Measurements from ENCODE around the gene ZNF629. TPM values are rescaled to one million over a fixed set of nuclear protein-coding genes. Genes with fewer than 3 reads are reported as not detected.
"Not testable (repeated sequence)": the region's sequence is repeated elsewhere in the genome, so short reads cannot be mapped to it uniquely, and the experiment has no call there.

The ZNF629 gene
- 18.9 TPM for total RNA-seq

DNA sequence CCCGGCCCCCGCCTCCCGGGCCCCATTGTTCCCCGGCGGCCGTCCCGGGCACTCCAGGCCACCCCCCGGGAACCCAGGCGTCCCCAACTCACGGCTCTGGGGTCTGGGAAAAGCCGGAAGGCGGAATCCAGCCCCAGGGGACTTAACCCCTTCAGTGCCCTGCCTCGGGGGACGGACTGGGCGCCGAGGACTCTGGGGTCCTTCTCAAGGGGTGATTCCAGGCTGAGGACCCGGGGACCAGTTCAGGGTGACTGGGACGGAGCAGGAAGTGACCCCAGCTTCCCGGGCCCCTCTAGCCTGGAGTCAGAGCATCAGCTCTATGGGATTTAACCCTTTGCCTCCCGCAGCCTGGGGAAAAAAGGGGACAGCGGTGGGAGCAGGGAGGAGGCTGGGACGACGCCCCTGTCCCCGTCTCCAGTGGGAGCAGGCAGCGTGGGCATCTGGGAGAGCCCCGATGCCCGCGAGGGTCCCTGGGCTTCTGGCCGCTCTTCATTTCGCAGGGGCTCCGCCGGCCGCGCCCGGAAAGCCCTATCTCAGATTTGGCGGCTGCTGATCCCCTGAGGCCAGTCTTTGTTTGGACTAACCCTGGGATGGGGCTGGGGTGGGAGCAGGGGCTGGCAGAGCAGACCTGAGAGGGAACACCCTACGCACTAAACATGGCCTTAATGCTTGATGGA, at the start of gene ZNF629:
Gene ZNF629, minus strand, starts transcription at position 270 of the 677 bp plus-strand sequence. CDS start 2,723 bp downstream, outside the sequence.
- peak; percentile 56 for DNase-seq (ENCODE audit: low spot score)

DNA sequence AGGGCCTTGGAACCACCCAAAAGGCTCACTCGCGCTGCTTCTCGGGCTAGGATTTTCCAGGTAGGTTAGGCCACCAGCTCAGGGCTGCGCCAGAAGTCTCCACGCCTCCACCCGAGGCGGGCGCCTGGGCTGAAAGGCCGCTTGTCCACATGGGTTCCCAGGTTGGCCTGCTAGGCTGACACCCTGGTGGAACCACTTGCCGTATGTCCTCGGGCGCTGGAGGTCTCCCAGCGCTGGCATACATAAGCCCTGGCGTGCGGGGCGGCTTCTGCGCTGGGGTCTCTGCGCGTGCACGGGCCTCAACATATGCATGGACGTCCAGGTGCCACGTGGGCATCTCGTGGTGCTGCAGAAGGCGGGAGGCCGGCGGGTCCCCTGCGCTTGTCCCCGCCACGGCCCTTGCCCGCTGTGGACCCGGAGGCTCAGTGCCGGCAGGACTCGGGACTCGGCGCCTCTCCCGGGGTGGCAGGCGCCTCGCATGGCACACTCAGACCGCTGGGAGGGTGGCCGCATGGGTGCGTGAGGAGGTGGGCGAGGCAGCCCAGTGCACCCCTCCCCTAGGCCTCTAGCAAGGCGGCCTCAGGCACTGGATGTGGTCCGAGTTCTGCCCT, 47.2 kb upstream of the ZNF629 start:
- DNase-seq (ENCODE audit: low spot score), result no peak

DNA sequence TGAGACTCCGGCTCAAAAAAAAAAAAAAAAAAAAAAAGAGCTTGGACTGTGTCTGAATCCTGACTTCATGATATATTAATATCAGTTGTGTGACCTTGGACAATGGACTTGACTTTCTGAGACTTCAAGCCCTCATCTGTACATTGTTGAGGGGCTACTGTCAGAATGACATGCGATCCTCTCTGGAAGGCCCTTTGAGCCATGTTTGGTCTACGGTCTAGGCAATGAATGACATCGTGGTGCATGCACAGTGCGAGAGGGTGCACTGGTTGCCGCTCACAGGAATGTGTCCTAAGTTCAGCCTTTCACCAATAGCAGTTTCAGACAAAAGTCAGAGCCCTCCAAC, 43.0 kb upstream of the ZNF629 start:
- no peak for DNase-seq (ENCODE audit: low spot score)

DNA sequence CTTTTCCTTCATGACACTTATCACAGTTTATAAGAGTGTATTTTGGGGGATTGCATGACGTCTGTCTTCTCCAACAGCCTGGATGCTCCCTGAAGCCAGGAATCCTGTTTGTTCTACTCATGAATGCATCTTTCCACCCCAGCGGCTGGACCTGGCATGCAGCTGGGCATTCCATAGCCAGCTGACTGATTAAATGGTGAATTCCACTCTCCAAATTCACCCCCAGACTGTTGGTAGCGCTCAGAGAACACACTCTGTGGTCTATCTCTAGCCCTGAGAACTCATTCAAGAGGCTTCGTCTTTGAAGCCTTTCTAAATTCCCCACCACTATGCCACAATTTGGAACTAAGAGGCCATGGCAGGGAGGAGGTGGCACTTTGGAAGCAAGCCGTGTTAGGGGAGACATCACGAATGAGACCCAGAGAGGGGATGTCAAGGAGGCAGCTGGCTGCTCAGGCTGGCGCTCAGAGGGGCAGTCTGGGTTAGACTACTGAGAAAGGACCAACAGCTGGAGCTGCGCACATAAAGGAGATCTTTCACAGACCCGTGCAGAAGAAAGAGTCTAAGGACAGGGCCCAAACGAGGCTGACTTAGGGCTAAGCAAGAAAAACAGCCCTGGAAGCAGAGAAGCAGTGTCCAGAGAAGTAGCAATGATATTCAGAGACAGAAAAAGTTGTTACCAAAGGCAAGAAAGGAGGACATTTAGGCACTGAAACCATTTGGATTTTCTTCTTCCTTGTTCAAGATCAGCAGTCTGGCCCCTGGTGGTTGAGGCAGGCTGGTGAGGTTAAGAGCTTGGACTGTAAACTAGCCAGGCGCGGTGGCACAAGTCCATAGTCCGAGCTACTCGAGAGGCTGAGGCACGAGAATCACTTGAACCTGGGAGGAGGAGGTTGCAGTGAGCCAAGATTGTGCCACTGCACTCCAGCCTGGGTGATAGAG, 42.4 kb upstream of the ZNF629 start:
- peak; percentile 63 for DNase-seq (ENCODE audit: low spot score)

DNA sequence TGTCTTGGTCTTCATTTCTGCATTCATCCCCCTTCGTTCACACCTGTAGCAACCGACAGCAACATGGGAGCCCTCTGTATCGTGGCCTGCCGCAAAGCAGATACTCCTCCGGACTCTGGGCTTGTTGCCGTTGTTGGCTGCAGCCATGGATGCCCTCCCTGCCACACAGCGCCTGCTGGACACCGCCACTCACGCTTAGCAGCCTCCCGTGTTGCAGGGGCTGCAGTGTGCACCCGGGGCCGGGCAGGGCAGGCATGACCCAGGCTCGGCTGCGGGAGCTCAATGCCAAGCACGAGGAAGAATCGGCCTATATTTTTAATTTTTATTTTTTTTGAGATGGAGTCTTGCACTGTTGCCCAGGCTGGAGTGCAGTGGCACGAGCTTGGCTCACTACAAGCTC, 34.9 kb upstream of the ZNF629 start:
- DNase-seq (ENCODE audit: low spot score), result no peak

DNA sequence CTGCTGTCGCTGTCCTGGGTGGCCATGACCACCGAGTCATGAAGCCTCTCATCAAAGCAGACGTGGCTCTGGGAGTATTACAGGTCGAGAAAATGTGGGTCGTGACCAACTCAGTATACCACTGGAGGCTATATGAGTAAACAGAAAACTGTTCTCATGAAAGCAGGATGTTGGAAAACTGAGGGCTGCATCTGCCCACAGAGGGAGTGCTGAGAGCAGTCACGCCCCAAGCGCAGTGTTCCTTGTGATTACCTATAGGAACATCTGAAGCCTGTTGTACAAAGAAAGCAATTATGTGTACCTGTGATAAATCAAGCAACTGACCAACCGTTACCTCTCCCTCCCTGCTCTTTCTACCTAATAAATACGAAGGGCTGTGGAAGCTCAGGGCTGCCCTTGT, 34.4 kb upstream of the ZNF629 start:
- DNase-seq (ENCODE audit: low spot score), result not testable (repeated sequence)

DNA sequence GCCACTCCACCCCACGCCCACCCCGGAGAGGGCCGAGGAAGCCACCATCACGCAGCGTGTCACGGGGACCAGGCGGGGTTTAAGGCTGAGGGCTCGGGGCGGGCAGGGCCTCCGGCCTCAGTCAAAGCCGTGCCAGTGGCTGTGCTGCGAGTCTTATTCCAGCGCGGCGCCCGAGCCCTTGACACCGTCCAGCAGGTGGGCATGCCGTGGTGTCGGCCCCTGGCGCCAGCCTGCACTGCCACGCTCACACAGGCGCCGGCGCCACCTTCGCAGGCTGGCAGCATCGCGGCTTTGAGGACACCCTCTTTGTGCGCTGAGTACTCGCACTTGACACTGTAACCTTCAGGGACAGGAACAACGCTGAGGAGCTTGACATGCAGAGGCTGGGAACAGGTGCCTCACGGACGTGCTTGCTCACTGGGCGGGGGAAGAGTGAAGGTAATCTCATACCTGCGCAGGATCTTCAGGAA, 34.0 kb upstream of the ZNF629 start:
- no peak for DNase-seq (ENCODE audit: low spot score)

DNA sequence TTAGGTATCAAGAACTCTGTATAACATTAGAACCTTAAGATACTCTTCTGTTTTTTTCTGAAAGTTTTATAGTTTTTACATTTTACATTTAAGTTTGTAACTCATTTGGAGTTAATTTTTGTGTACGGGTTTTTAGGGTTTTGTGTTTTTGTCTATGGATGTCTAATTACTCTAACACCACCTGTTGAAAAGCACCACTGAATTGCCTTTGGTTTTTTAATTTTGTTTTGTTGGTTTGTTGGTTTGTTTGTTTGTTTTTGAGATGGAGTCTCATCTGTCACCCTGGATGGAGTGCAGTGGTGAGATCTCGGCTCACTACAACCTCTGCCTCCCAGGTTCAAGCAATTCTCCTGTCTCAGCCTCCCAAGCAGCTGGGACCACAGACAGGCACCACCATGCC, 29.8 kb upstream of the ZNF629 start:
- no peak for DNase-seq (ENCODE audit: low spot score)

DNA sequence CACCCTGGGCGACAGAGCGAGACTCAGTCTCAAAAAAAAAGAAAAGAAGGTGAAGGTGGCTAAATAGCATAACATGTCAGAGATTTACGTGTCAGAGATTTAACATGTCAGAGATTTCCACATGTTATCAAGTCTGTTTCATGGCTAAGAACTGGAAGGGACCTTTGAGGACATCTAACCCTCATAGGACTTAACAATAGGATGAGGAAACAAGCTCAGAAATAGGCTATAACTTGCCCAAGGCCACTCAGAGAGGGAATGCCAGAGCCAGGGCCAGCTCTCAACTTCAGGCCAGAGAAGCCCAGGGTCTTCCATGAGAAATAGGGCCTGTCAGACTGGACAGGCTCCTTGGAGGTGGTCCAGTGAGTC, 26.8 kb upstream of the ZNF629 start:
- no peak for DNase-seq (ENCODE audit: low spot score)

DNA sequence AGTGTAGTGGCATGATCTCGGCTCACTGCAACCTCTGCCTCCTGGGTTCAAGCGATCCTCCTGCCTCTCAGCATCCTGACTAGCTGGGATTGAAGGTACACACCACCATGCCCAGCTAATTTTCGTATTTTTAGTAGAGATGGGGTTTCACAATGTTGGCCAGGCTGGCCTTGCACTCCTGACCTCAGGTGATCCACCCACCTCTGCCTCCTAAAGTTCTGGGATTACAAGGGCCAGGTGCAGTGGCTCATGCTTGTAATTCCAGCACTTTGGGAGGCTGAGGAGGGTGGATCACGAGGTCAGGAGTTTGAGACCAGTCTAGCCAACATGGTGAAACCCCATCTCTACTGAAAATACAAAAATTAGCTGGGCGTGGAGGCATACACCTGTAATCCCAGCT, 22.7 kb upstream of the ZNF629 start:
- not testable (repeated sequence) for DNase-seq (ENCODE audit: low spot score)

DNA sequence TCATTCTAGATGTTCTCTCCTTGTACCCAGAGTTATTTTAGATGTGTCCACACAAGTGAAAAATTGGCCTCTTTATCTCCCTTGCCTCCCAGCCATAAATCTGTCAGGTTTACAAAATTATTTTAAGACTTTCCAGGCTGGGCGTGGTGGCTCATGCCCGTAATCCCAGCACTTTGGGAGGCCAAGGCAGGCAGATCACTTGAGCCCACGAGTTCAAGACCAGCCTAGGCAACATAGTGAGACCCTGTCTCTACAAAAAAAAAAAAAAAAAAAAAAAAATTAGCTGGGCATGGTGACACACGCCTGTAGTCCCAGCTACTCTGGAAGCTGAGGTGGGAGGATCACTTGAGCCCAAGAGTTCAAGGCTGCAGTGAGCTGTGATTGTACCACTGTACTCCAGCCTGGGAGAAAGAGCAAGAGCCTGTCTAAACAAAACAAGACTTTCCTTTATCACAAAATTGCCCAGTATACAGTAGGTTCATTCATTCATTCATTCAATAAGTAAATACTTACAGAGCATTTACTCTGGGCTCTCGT, 22.0 kb upstream of the ZNF629 start:
- not testable (repeated sequence) for DNase-seq (ENCODE audit: low spot score)

DNA sequence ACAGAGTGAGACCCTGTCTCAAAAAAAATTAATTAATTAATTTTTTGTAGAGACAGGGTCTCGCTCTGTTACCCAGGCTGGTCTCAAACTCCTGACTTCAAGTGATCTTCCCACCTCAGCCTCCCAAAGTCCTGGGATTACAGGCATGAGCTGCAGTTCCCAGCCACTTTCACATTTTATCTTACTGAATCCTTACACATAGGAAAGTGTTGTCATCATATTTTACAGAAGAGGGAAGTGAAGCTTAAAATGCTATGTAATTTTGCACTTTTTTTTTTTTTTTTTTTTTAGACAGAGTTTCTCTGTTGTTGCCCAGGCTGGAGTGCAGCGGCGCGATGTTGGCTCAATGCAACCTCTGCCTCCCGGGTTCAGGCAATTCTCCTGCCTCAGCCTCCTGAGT, 21.1 kb upstream of the ZNF629 start:
- no peak for DNase-seq (ENCODE audit: low spot score)

DNA sequence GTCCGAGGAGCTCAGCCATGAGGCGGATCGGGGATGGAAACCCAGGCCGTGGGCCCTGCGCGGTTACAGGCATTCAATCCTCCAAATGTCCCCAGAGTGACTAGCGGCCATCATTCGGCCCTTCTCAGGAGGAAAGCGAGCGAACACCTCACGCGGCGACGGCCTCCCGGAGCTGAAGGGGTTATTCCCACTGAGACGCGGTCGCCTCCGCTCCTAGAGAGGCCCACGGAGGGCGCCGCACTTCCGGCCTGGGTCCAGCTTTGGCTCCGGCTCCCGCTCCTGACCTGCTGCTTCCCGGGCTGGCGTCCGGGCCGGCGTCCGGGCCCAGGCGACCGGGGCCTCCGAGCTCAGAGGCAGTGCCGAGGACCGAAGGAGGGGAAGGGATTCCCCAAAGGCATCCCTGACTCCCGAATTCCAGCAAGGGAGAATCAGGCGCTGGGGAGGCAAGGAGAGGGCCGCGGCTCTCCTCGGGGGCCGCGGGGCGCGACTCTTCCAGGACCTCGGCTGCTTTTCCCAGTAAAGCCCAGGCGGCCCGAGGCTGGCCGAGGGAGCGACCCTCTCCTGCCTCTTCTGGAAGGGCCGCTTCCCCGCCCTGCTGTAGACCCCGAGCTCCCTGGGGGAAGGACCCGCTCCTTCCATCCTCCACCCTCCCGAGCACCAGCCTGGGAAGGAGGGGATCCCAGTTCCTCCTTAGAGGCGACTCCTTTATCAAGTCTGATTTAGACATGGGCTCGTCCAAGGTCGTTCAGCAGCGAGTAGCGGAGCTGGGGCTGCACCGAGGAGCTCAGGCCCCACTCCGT, 18.6 kb upstream of the ZNF629 start:
- DNase-seq (ENCODE audit: low spot score), result peak; percentile 85

DNA sequence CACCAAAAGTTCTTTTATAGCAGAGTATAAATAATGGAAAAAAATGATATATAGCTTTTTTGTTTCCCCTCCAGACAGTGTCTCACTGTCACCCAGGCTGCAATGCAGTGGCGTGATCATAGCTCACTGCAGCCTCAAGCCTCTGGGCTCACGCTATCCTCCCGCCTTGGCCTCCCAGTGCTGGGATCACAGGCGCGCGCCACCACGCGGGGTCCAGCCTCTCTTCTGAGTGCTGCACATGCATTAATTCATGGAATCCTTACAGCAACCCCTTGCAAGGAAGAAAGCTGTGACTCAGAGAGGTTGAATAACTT, 18.0 kb upstream of the ZNF629 start:
- no peak for DNase-seq (ENCODE audit: low spot score)

DNA sequence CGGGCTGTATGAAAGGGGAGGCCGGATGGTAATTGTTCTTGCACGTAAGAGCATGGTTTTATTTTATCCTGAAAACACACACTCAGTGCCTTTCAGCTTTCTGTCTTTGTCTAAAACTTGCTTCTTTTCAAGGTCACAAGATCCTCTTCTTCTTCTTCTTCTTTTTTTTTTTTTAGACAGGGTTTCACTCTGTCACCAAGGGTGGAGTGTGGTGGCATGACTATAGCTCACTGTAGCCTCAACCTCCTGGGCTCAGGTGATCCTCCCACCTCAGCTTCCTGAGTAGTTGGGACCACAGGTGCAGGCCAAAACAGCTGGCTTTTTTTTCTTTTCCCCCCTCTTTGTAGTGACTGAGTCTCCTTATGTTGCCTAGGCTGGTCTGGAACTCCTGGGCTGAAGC, 15.9 kb upstream of the ZNF629 start:
- DNase-seq (ENCODE audit: low spot score), result no peak

DNA sequence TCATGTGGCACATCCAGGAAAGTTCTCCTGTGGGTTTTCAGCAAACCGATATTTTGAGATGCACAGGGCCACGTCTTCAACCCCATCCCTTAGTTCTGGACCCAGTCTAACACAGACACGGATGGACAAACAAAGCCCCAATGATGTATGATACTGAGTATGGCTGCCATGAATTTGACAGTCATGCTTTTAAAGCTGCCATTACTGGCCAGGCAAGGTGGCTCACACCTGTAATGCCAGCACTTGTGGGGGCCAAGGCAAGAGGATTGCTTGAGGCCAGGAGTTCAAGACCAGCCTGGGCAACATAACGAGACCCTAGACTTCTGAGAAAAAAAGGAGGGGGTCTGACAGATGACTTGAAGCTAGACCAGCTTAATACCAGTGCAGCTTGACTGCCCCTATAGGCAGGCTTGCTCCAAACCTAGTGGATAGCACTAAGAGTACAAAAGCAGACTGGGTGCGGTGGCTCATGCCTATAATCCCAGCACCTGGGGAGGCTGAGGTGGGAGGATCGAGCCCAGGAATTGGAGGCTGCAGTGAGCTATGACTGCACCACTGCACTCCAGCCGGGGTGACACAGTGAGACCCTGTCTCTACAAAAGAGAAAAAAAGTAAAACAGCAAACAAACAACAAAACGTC, 10.8 kb upstream of the ZNF629 start:
- no peak for DNase-seq (ENCODE audit: low spot score)

DNA sequence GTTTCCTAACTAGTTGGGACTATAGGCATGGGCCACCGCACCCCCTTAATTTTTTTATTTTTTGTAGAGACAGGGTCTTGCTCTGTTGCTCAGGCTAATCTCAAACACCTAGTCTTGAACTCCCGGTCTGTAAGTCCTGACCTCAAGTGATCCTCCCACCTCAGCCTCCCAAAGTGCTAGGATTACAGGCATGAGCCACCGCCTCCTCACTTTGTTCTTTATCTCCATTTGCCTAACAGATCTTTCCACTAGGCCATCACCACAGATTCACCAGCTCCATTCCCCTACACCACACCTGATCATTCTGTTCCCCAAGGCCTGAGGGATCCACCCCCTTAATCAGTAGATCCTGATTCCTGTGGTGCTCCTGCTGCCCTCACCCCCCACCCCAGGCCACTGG, 7.6 kb upstream of the ZNF629 start:
- no peak for DNase-seq (ENCODE audit: low spot score)

DNA sequence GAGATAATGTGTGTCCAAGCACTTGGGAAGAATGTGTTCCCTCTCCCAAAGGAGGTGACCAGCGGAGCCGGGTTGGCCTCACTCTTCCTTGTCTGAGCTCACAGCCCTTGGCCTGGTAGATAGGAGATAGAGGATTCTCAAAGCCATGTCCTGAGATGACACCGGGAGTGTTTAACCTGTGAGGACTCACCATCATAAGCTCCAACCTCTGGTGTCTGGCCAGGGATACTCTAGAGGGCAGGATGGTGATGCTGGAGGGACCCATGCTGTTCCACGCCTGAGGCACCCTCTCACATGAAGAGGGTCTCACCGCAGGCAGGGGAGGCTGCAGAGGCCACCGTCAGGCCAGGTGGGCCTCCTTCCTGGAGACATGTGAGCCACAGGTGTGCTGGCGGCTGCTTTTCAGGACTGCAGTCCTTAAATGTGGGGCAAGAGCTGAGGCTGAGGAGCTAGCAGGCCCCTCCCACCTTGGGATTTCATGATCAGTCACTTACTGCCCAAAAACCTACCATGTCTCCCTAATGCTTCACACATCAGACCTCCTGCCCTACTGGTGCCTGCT, 6.6 kb upstream of the ZNF629 start:
- no peak for DNase-seq (ENCODE audit: low spot score)

DNA sequence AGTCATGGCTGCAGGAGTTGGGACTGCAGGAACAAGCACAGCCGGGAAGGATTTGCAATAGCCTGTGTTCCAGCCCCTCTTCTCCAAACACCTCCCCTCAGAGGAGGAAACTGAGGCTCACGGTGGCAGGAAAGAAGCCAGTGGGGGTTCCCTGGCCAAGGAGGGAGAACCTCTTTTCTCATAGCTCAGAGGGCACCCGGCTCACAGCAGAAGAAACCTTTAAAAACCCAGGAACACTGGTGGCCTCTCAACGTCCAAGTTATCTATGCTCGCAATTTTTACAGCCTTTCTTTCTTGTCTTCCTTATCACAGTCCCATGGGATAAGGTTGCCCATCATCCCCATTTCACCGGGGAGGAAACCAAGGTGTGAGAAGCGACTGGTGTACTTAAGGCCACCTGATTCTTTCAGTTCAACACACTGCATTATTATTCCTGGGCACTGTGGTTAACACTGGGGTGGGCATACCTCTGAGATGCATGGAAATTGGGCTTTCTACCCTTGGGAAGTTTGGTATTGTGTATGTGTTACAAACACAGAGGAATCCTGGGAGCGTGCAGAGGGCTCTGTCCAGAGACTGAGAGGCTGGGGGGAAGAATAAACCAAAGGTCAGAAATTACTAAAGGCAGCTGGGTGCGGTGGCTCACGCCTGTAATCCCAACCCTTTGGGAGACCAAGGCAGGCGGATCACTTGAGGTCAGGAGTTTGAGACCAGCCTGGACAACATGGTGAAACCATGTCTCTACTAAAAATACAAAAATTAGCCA, 791 bp upstream of the ZNF629 start:
- no peak for DNase-seq (ENCODE audit: low spot score)
